HuH-7 (cell line): ENCODE results near the gene PHETA1.

Source experiments
- DNase-seq: peaks from one replicate; pipeline ENCODE4 v3.0.0; 2011; ENCODE audit warnings: low spot score

Gene PHETA1

DNA sequence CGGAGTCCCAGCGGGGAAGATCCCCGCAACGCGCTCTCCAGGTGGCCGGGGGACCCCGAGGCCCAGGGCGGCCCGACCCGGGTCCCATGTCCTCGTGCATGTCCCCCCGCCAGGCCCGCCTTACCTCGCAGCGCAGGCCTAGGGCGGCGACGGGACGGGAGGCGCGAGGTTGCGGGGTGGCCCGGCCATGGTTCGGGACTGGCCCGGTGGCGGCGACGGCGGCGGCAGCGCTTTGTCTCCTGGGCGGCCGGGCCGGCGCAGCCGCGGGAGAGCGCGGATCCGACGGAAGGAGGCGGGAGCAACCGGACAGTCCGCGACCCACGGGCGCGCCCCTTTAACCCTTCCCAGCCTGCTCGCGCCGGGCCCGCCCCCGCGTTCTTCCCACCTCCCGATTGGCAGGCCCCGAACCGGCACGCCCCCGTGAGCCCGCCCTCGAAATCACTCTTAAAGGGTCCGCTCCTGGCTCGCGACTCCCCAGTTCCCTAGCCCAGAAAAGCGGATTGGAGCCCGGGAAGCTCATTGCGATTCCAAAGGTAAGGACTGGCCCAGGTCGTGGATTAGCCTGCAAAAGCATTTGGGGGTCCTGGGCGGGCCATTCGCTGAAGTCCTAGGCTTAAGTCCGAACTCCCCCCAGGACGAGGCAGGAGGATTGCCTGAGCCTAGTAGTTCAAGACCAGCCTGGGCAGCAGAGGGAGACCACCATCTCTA lies at the start of gene PHETA1:
TSS of gene PHETA1 (minus strand) at position 308 of the 708 bp plus-strand sequence. CDS start 5,668 bp downstream, outside the sequence.
- peak; percentile 97 for DNase-seq

GRCh38 chr12:111418594-111418880 lies 49.6 kb upstream of the PHETA1 start:
- DNase-seq: no peak

DNA sequence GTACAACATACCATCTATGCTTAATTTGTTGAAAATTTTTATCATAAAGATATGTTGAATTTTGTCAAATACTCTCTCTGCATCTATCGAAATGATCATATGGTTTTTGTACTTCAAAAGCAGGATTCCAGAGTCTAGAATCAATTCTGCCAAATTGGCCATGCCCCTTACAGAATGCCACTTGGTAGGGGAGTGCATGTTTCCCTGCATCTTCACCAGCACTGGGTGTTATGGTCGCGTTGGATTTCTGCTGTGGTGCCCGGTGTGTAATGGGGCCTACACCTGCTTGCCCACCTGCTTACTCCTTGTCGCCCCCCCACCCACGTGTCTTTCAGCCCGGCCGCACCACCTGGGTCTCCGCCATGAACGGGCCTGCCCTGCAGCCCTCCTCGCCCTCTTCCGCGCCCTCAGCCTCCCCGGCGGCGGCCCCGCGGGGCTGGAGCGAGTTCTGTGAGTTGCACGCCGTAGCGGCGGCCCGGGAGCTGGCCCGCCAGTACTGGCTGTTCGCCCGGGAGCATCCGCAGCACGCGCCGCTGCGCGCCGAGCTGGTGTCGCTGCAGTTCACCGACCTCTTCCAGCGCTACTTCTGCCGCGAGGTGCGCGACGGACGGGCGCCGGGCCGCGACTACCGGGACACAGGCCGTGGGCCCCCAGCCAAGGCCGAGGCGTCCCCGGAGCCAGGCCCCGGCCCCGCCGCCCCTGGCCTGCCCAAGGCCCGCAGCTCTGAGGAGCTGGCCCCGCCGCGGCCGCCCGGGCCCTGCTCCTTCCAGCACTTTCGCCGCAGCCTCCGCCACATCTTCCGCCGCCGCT lies 49.1 kb upstream of the PHETA1 start:
- no peak for DNase-seq

- DNase-seq: no peak
These were observed 48.4 kb upstream of the PHETA1 start for GRCh38 chr12:111417290-111417689.

DNA sequence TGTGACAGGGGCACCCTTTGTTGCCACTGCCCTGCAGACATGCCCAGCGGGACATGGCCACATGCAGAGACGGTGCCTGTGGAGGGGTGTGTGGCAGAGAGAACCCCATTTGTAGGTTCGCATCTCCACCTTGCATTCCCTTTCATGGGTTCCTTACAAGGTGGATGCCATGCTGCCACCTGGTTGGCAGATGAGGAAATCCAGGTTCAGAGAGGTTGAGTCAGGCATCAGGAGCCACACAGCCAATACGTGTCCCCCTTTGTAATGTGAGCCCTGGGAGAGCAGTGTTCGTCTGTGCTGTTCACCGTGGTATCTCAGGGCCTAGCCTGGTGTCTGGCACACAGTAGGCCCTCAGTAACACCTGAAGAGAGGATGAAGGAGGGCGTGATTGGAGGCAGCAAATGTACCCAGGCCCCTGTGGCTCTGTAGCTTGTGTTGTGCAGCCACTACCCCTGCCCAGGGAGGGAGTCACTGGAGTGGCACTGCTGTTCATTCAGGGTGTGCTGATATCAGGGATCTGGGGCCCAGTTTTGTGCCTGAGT lies 45.9 kb upstream of the PHETA1 start:
- no peak for DNase-seq

- no peak for DNase-seq
These were observed 44.7 kb upstream of the PHETA1 start for GRCh38 chr12:111413442-111414086.

- DNase-seq: no peak
These were observed 44.0 kb upstream of the PHETA1 start for GRCh38 chr12:111412830-111413441.

DNA sequence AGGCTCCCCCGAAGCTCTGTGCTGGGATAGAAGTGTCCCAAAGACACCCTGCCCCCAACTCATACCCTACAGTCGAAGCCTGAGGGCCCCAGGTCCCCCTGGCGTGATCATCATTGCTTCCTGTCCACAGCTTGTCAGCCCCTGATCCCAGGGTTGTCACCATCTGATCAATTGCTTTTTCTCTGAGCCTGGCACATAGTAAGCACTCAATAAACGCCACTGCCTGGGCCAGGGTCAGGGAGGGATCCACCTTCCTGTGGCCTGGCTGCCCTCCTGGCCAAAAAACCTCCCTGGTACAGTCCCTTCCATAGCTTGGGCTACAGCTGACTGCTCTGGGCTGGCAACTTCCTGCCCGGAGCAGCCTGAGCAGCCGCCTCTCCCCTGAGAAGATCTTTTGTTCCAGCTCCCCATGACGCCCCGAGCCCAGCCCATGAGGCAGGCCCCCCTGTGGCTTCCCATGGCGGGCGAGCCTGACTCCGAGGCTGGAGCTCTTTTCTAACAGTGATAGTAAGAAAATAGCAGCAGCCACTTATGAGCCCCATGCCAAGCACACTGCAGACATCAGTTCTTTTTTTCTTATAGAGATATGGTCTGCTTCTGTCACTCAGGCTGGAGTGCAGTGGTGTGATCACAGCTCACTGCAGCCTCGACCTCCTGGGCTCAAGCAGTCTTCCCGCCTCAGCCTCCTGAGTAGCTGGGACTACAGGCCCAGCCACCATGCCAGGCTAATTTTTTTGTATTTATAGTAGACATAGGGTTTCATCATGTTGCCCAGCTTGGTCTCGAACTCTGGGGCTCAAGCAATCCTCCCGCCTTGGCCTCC lies 43.3 kb upstream of the PHETA1 start:
- no peak for DNase-seq

GRCh38 chr12:111411185-111411764 lies 42.4 kb upstream of the PHETA1 start:
- no peak for DNase-seq

DNA sequence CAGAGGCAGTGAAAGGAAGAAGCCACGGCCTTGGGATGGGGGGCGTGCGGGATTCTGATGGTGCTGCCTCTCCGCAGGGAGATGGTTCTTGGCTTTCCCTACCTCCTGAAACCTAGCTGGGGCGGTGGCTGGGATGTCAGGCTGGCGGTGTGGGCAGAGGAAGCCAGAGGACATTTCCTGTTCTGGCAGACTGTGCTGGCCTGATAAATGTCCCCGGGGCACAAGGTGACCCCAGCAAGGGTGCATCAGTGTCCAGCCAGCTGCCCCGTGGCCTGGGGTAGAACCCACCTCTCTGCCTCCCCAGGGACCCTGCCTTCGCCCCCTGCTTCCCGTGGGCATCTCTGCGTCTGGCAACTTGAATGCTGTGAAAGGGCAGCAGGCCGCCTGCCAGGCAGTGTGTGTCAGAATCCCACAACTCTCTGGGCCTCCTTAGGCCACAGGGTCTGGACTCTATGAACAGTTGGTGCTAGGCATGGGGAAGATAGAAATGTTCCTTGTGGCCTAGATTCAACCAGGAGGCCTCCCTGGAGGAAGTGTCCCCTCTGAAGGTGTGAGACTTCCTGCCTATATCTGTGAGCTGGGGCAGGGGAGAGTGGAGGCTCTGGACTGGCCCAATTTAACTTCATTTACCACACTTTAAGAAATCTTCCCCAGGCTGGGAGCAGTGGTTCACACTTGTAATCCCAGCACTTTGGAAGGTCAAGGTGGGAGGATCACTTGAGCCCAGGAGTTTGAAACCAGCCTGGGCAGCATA lies 41.7 kb upstream of the PHETA1 start:
- DNase-seq: no peak

GRCh38 chr12:111409780-111410430 lies 41.0 kb upstream of the PHETA1 start:
- DNase-seq: no peak

- DNase-seq: no peak
These were observed 40.5 kb upstream of the PHETA1 start for GRCh38 chr12:111409403-111409779.

GRCh38 chr12:111408686-111409402 lies 39.9 kb upstream of the PHETA1 start:
- DNase-seq: no peak

DNA sequence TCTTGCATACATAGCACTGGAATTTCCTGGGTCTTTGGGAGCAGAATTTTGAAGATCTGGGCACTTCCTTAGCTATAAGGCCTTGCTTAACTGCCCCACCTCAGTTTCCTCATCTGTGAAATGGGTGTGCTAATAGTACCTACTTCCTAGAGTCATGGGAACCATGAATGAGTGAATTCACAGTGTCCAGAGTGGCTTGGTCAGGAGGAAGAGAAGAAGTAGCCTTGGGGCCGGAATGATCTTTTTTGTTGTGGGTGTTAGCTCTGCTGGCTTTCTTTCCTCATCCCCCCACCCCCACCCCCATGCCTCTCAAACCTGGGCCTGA lies 39.2 kb upstream of the PHETA1 start:
- DNase-seq: no peak

DNA sequence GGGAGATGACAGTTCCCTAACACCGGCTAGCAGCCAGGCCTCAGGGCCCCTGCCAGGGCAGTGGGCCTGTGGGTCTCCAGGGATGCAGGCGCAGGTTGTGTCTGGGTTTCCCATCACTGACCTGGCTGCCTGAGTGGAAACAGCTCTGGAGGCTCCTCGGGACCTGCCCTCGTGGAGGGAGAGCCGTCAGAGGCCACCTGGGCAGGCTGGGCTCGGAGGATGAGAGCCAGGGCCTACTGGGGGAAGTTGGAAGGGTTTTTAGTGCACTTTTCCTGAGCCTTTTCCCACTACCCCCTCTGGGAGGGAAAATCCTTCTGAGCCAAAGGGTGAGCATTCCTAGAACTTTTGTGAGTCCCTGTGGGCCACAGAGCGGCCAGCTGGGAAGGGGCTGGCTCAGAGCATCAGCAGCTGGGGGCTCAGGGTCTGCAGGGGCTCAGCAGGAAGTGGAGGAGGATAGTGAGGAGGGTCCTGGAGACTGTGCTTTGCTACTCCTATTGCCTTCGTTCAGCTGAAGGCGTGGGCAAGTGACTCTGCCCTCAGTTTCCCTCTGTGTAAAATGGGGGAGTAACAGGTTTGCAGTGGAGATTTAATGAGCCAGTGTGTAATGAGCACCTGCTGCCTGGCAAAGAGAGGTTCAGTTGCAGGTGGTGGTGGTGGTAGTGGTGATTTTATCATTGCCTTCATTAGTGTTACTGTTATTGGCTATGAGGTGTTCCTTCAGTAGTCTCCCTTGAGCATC lies 38.7 kb upstream of the PHETA1 start:
- DNase-seq: no peak

- DNase-seq: no peak
These were observed 37.8 kb upstream of the PHETA1 start for GRCh38 chr12:111406474-111407376.

- DNase-seq: peak; percentile 69
These were observed 37.1 kb upstream of the PHETA1 start, which contains the start of gene SH2B3 for GRCh38 chr12:111405859-111406473. Gene SH2B3 (plus strand): TSS chr12:111405923. CDS start chr12:111418146, 12,223 bp downstream.
